Smooth muscle cell (in vitro differentiated cells): ENCODE measurements around the gene PABPC5. TPM values are rescaled to one million over a fixed set of nuclear protein-coding genes. Genes with fewer than 3 reads are reported as not detected.

Experiments used
- DNase-seq: peaks from one replicate; lab custom pipeline; 2025; ENCODE audit not compliant: unreplicated experiment; lab: John Stamatoyannopoulos, UW
- H2AFZ ChIP-seq: fragments of 200-600 bp; sonication (generic); 2 replicates; pipeline ENCODE4 v1.6.0; 2016; ENCODE audit warnings: antibody characterized with exemption, low read depth, mild to moderate bottlenecking
- H3F3A ChIP-seq: fragments of 200-600 bp; sonication (generic); 2 replicates; pipeline ENCODE4 v1.6.0; 2017; ENCODE audit warnings: antibody characterized with exemption, low read depth
- H3K27ac ChIP-seq: fragments of 200-600 bp; sonication (generic); 2 replicates; pipeline ENCODE4 v1.5.1; 2016; ENCODE audit warnings: low read depth, mild to moderate bottlenecking
- H3K27me3 ChIP-seq: fragments of 200-600 bp; sonication (generic); 2 replicates; pipeline ENCODE4 v1.6.1; 2016; ENCODE audit warnings: low read depth, mild to moderate bottlenecking
- H3K36me3 ChIP-seq: fragments of 200-600 bp; sonication (generic); 2 replicates; pipeline ENCODE4 v1.5.1; 2016; ENCODE audit warnings: low read depth
- H3K4me1 ChIP-seq: fragments of 200-600 bp; sonication (generic); 2 replicates; pipeline ENCODE4 v1.5.1; 2016; ENCODE audit warnings: low read depth
- H3K4me2 ChIP-seq: fragments of 200-600 bp; sonication (generic); 2 replicates; pipeline ENCODE4 v1.6.0; 2016; ENCODE audit warnings: mild to moderate bottlenecking
- H3K4me3 ChIP-seq: fragments of 200-600 bp; sonication (generic); 2 replicates; pipeline ENCODE4 v1.5.1; 2016; ENCODE audit warnings: mild to moderate bottlenecking
- H3K79me2 ChIP-seq: fragments of 200-600 bp; sonication (generic); 2 replicates; pipeline ENCODE4 v1.6.0; 2016; ENCODE audit warnings: low read depth, mild to moderate bottlenecking
- H3K9ac ChIP-seq: fragments of 200-600 bp; sonication (generic); 2 replicates; pipeline ENCODE4 v1.6.0; 2016; ENCODE audit warnings: low read depth
- H3K9me3 ChIP-seq: fragments of 200-600 bp; sonication (generic); replicated peaks from 2 replicates; pipeline ENCODE4 v1.5.1; 2016; ENCODE audit warnings: low read depth
- H4K20me1 ChIP-seq: fragments of 200-600 bp; sonication (generic); 2 replicates; pipeline ENCODE4 v1.6.0; 2016; ENCODE audit warnings: low read depth
- CTCF ChIP-seq: fragments of 200-600 bp; sonication (generic); IDR thresholded peaks from 2 replicates; pipeline ENCODE4 v1.5.1; 2017; ENCODE audit warnings: borderline replicate concordance, mild to moderate bottlenecking, antibody characterized with exemption; ENCODE audit not compliant: insufficient read depth, poor library complexity, severe bottlenecking
- WGBS: methylation state at CpG from one replicate; pipeline ENCODE4 v1.1.7; 2016; ENCODE audit warnings: low lambda C conversion rate; 5-methylcytosine and 5-hydroxymethylcytosine counted together
- polyA plus RNA-seq: library from polyadenylated mRNA; unstranded; fragments of >200 nt; fragmentation: Nextera tagmentation; extraction: Ambion mirVana; gene quantifications from 2 replicates; pipeline ENCODE4 v1.2.1, GENCODE V29; 2016
- total RNA-seq: library from RNA; depleted of rRNA; stranded (reverse); fragments of >200 nt; gene quantifications from 2 replicates; pipeline ENCODE4 v1.2.3, GENCODE V29; 2014

PABPC5 gene
- 2.7 and 3.5 TPM in 2 replicates for total RNA-seq
- polyA plus RNA-seq, result 1.1 and 3.2 TPM in 2 replicates

DNA sequence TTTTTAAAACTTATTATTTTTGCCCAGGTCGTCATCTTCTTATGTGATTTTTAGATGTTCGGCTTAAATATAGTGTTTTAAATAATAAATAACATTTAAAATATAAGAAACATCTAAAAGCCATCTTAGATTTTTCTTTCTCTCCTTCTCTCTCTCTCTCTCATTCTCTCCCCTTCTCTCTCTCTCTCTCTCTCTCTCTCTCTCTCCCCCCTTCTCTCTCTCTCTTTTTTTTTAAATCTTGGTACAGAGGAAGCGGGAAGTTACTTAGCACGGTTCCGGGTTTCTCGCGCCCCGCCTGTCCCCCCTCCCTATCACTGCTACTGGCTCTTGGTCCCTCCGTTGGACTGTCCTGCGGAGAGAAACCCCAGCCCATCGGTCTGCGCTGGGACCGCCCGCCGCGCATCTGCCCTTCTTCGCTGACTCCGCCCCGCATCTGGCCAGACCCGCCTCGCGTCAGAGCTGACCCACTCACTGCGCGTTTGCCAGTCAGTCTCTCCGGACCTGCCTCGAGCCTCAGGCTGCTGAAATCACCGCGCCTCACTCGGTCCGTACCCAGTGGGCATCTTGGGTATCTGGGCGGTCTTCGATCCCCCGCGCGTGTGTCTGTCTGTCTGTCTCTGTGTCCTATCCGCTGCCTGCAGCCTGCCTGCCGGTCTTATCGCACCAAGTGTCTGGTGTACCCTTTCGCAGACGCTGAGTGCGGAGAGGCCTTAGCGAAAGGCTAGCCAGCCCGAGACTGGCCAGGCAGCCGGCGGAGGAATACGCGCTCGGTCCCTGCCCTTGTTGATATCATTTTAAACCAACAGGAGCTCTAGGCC lies at the start of gene PABPC5:
Gene PABPC5, plus strand, starts transcription at position 489 of the 818 bp plus-strand sequence. CDS start 739 bp downstream, outside the sequence.
- peaks cover 20% of the 10 kb centered on the region for H3K79me2 ChIP-seq
- no peaks in the 10 kb centered on the region for H3K36me3 ChIP-seq
- no peak for TF ChIP-seq CTCF
- H4K20me1 ChIP-seq, result no peaks in the 10 kb centered on the region
- peak within 1 kb of the TSS; percentile 69 for H2AFZ ChIP-seq
- H3F3A ChIP-seq, result peaks cover 3% of the 10 kb centered on the region
- peak; percentile 44 for DNase-seq
- 14% methylated on average over 48 of the region's 48 CpGs for WGBS
- H3K9ac ChIP-seq, result peak within 1 kb of the TSS; percentile 35
- H3K4me3 ChIP-seq, result peak within 1 kb of the TSS; percentile 56
- no peaks in the 10 kb centered on the region for H3K27me3 ChIP-seq
- peak within 1 kb of the TSS; percentile 89 for H3K4me2 ChIP-seq
- no peaks in the 10 kb centered on the region for H3K9me3 ChIP-seq
- no peaks in the 10 kb centered on the region for H3K4me1 ChIP-seq
- peak within 1 kb of the TSS; percentile 70 for H3K27ac ChIP-seq

DNA sequence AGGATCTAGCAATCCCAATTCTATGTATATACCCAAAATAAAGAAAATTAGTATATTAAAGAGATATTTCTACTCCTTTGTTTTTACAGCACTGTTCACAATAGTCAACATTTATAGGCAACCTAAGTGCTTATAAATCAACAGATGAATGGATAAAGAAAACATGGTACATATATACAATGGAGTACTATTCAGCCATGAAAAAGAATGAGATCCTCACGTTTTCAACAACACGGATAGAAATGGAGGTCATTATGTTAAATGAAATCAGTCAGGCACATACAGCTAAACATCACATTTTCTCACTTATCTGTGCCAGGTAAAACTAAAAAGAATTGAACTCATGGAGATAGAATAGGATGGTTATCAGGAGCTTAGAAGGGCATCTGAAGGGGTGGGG lies 45.6 kb upstream of the PABPC5 start:
- Histone ChIP-seq H3K4me3 (no peak overlapping the region), H3K9me3 (no peaks in the 10 kb centered on the region), H3F3A (no peaks in the 10 kb centered on the region), H3K9ac (no peak overlapping the region), H4K20me1 (no peaks in the 10 kb centered on the region), H3K4me2 (no peak overlapping the region), H3K27ac (no peak overlapping the region), H2AFZ (no peak overlapping the region), H3K79me2 (no peaks in the 10 kb centered on the region), H3K36me3 (no peaks in the 10 kb centered on the region), H3K4me1 (no peaks in the 10 kb centered on the region), H3K27me3 (no peaks in the 10 kb centered on the region)
- TF ChIP-seq CTCF, result no peak
- no peak for DNase-seq
- WGBS, result 87% methylated on average over 2 of the region's 2 CpGs

DNA sequence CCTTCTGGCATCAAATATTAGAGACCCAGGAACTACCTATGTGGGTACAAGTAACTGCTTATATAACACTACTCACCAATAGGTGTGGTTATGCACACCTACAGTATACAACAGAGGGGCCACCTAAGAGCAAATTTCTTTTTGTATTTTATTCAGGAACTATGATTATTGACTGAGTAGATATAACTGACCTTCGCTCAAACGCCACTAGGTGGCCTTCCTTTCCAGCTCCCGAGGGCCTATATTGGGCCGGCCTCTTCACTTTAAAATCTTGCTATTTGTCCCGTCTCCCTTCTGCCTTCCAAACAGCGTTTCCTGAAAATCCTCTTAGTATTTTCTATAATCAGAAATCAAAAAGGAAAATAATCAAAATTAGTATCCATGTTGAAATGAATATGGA lies 19.9 kb upstream of the PABPC5 start:
- no peaks in the 10 kb centered on the region for H3K27me3 ChIP-seq
- H3K27ac ChIP-seq, result no peak overlapping the region
- H3F3A ChIP-seq, result no peaks in the 10 kb centered on the region
- DNase-seq, result no peak
- WGBS, result 20% methylated on average over 6 of the region's 6 CpGs
- H3K9ac ChIP-seq, result no peak overlapping the region
- TF ChIP-seq CTCF, result peak; percentile 60
- no peaks in the 10 kb centered on the region for H3K79me2 ChIP-seq
- no peaks in the 10 kb centered on the region for H3K4me1 ChIP-seq
- peak overlapping the region; percentile 49 for H2AFZ ChIP-seq
- no peaks in the 10 kb centered on the region for H3K36me3 ChIP-seq
- H3K9me3 ChIP-seq, result no peaks in the 10 kb centered on the region
- H3K4me3 ChIP-seq, result no peak overlapping the region
- no peaks in the 10 kb centered on the region for H4K20me1 ChIP-seq
- H3K4me2 ChIP-seq, result no peak overlapping the region
